NCI-H446 (cell line): ENCODE data around the gene CTH.
"Not testable (repeated sequence)": the region's sequence is repeated elsewhere in the genome, so short reads cannot be mapped to it uniquely, and the experiment has no call there.

ENCODE experiments used
- DNase-seq, 2 experiments: peaks; one replicate each; lab custom pipeline; 2025; lab: John Stamatoyannopoulos, UW

CTH gene

DNA sequence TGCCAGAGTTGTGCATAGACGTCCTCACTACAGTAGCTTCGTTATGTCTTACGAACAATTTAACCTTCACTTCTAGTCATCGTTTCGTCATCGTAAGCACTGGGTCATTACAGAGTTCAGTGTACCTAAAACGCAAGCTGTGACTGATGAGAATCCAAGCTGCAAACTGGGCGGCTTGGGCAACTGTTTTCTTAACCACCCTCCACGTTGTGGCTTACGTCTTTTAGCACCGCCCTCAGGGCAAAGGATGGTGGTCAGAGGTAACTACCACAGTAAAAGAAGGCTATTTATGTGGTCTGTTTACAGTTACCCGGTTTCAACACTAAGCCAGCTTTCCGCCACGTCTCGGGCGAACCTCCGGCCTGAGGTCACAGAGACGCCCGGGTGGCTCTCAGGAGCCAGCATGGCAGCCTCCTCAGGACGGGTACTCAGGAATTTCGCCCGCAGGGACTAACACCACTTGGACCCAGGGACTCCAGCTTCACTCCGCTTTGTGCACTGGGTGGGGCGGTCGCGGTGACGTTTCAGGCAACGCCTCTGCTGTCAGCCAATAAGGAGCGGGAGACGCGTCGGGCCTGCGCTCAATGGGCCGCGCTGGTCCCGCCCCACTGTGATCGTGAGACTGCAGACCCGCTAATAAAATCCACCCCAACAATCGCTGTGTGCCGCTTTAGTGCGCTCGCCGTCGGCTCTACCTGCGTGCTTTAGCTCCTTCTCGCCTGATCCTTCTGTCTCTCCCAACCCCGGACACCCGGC, at the start of gene CTH:
TSS of gene CTH (plus strand) at position 665 of the 756 bp plus-strand sequence. CDS start 148 bp downstream, outside the sequence.
- DNase-seq, result peak; percentile 96 to 98

DNA sequence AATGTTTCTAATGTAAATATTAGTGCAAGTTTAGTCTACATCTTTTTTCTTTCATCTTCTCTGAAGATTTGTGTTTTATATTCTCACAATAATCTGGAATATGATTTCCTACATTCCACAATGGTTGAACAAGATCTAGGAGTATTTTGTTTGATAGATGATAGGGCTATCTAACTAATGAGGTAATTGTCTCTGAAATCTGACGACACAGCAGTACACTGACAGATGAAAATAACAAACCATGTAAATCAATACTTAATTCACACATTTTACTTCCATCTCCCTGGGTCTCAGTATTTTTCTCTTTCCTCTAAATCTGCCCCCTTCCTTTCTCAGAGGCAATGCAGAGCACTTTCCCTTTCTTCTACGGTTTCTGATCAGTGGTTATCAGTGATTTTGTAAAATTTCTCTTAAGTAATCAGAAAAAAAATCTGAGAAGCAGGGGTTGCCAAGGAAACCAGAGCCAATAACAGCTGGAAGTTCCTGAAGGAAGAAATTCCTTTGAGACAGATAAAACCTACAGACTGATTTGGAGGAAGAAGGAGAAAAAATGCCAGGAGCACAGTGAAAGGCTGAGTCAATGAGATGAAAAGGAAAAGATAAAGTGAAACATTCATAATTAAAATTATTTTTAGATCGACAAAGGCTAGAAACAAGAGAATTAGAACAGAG, 49.2 kb upstream of the CTH start:
- no peak for DNase-seq

GRCh38 chr1:70364439-70364838, 46.6 kb upstream of the CTH start:
- DNase-seq, result no peak

DNA sequence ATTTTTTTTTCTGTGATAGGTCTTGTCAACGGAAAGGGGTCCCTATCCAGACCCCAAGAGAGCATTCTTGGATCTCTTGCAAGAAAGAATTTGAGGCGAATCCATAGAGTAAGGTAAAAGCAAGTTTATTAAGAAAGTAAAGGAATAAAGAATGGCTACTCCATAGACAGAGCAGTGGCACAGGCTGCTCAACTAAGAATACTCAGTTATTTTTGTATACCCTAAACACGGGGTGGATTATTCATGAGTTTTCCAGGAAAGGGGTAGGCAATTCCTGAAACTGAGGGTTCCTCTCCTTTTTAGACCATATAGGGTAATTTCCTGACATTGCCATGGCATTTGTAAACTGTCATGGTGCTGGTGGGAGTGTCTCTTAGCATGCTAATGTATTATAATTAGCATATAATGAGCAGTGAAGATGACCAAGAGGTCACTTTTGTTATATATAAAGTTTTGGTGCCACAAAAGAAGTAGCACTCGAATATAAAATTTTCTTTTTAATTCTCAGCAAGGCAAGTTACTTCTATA, 44.6 kb upstream of the CTH start:
- DNase-seq, result not testable (repeated sequence)

DNA sequence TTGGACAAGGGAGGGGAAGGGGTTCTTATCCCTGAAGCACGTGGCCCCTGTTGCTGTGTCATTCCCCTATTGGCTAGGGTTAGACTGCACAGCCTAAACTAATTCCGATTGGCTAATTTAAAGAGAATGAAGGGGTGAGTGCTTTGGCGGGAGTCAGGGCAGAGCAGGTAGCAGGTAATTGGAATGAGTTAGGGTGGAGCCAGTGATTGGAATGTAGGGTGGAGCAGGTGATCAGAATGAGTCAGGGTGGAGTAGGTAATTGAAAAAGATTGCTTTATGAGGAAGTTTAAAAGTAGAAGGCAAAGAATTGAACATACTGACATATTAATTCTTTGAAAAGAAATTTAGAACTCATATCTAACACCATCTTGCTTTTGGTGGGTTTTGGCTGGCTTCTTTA, 44.1 kb upstream of the CTH start:
- DNase-seq, result not testable (repeated sequence)

DNA sequence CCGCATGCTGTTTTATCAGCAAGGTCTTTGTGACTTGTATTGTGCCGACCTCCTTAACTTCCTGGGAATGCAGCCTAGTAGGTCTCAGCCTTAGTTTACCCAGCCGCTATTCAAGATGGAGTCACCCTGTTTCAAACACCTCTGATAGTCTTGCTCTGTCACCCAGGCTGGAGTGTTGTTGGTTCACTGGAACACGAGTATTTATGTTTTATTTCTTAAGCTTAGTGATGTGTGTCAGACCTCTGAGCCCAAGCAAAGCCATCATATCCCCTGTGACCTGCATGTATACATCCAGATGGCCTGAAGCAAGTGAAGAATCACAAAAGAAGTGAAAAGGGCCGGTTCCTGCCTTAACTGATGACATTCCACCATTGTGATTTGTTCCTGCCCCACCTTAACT, 43.7 kb upstream of the CTH start:
- not testable (repeated sequence) for DNase-seq

DNA sequence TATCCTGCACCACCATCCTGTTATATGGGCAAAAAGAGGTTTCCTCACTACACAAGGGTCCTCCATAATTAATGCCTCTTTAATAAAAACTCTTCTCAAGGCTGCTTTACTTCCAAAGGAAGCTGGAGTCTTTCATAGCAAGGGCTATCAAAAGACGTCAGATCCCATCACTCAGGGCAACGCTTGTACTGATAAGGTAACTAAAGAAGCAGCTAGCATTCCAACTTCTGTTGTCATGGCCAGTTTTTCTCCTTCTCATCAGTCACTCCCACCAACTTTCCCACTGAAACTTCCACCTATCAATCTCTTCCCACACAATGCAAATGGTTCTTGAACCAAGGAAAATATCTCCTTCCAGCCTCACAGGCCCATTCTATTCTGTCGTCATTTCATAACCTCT, 39.5 kb upstream of the CTH start:
- DNase-seq, result not testable (repeated sequence)

GRCh38 chr1:70372426-70372825, 38.6 kb upstream of the CTH start:
- DNase-seq, result no peak

DNA sequence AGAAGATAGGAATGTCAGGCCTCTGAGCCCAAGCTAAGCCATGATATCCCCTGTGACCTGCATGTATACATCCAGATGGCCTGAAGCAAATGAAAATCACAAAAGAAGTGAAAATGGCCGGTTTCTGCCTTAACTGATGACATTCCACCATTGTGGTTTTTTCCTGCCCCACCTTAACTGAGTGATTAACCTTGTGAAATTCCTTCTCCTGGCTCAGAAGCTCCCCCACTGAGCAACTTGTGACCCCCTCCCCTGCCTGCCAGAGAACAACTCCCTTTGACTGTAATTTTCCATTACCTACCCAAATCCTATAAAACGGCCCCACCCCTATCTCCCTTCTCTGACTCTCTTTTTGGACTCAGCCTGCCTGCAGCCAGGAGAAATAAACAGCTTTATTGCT, 37.5 kb upstream of the CTH start:
- DNase-seq, result not testable (repeated sequence)

GRCh38 chr1:70376196-70376595, 34.9 kb upstream of the CTH start:
- DNase-seq, result no peak

- DNase-seq, result no peak
Observed at GRCh38 chr1:70382682-70383081, 28.4 kb upstream of the CTH start.

- DNase-seq, result no peak
Observed at GRCh38 chr1:70383483-70383882, 27.6 kb upstream of the CTH start.

DNA sequence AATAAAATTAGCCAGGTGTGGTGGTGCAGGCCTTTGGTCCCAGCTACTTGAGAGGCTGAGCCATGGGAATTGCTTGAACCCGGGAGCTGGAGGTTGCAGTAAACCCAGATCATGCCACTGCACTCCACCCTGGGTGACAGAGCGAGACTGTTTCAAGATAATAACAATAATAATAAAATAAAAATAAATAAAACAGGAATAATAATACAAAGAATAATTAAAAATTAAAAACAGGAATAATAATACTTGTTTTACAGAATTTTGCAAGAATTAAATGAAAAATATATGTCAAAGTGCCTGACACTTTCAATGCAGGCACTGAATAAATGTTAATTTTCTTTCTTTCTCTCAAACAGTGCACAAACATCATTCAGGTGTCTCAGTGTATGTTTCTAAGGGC, 26.5 kb upstream of the CTH start:
- no peak for DNase-seq

GRCh38 chr1:70385477-70385876, 25.6 kb upstream of the CTH start:
- DNase-seq, result no peak

- no peak for DNase-seq
Observed at GRCh38 chr1:70386121-70386520, 24.9 kb upstream of the CTH start.

GRCh38 chr1:70387507-70387906, 23.6 kb upstream of the CTH start:
- no peak for DNase-seq

- no peak for DNase-seq
Observed at GRCh38 chr1:70392626-70393025, 18.4 kb upstream of the CTH start.

DNA sequence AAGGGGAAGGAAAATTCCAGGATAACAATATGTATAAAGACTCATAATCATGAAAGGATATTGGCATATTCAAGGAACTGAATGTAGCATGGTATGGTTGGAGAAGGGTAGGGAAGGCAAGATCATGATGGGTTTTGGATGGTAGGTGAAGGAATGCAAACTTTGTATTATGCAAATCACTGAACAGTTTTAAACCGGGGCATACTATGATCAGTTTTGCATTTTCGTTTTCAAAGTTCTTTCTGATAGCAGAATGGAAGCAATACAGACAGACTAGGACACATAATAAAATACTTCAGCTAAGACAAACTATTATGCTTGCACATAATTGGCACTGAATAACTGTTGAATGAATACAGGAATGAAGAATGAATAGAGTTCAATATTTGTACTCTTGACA, 14.5 kb upstream of the CTH start:
- DNase-seq, result no peak

- DNase-seq, result no peak
Observed at GRCh38 chr1:70397013-70397412, 14.1 kb upstream of the CTH start.

- DNase-seq, result no peak
Observed at GRCh38 chr1:70400335-70400734, 10.7 kb upstream of the CTH start.

GRCh38 chr1:70401974-70402373, 9.1 kb upstream of the CTH start:
- DNase-seq, result no peak

DNA sequence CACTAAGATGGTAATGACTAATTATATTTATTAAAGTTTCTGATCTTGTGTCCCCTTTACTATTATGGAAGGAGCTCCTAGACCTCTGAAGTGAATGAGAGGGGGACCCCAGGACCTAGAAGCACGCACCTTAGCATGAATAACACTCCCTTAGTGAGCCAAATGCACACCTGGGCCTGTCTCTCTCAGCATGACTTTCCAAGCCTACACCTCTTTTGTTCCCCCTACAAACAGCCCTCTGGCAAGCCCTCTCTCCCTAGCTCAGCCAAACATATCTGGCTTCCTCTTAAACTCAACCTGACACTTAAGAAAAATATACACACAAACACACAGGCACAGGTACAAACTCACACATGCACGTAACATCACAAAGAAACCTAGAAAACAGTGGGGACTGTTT, 7.3 kb upstream of the CTH start:
- DNase-seq, result no peak

GRCh38 chr1:70405780-70406416, 5.2 kb upstream of the CTH start:
- no peak for DNase-seq
